GM18867 (cell line): ENCODE results near the gene MAST4.

Experiments used
- ATAC-seq: cut with Tn5 transposase; IDR thresholded peaks from one replicate; pipeline ENCODE4 v1.9.1; 2021; ENCODE audit warnings: mild to moderate bottlenecking, moderate library complexity; ENCODE audit not compliant: unreplicated experiment

The MAST4 gene

DNA sequence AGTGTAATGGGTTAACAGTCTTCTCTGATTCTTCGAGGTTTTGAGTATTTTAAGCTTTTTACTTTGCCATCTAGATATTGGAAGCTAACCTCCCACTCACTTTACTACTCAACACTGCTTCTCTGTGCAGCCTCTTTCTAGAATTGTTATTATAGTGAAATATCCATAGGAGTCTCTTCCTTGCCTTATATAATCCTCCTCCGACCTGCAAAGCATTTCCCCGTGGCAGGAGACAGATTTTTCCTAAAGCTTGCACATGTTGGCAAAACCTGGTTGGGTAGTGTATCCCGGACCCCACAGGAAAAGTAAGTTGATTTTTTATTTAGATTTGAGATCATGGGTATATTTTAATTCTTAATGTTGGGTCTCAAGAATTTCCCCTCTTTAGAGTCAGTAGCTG is 351.3 kb downstream of the MAST4 start:
- ATAC-seq = no peak

DNA sequence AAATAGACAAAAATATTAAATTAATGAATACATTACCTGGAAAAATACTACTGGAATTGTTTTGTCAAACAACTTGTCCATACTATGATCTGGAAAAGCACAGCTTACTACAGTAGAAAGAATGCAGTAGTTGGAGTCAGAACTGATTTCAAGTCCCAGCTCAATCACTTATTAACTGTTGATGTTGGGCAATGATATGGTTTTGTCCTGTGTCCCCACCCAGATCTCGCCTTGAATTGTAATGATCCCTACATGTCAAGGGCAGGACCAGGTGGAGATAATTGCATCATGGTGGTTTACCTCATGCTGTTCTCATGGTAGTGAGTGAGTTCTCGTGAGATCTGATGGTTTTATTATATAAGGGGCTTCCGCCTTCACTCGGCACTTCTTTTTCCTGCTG is 352.9 kb downstream of the MAST4 start:
- ATAC-seq = no peak

GRCh38 chr5:66952153-66952552 is 356.0 kb downstream of the MAST4 start:
- ATAC-seq = no peak

GRCh38 chr5:66956439-66956838 is 360.2 kb downstream of the MAST4 start:
- no peak for ATAC-seq

DNA sequence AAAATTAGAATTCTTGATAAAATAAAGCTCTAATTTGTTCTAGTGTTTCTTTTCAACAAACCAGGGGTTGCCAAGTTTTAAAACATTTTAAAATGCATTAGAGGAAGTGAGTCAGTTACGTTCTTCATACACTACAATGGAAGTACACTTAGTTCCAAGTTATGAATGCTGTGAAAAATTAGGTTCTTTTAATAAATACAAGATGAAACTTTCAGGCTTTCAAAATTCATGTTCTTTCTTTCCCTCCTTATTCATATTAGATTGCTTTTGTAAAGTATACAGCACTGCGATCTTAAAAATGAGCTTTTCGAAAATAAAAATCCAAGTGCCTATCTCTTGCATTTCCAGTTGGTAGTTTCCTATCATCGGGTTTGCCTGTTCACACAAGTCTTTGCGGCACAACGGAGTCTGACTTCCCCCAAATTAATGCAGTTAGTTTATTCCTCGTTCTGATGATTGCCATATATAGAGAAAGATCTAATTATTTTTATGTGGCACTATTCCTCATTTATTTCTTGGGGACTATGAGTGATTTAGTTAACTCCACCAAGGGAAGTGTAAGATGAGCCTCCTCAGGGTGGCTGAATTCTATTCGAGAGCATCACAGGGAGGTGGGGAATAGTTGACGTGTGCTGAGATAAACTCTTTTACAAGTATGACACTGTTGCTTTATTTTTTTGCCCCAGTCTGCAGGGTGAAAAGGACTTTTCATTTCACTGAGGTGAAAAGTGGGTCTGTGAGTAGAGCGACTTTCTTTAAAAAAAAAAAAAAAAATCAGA is 362.2 kb downstream of the MAST4 start:
- ATAC-seq = no peak

- ATAC-seq = no peak
Measured at GRCh38 chr5:66958980-66959641, 362.9 kb downstream of the MAST4 start.

DNA sequence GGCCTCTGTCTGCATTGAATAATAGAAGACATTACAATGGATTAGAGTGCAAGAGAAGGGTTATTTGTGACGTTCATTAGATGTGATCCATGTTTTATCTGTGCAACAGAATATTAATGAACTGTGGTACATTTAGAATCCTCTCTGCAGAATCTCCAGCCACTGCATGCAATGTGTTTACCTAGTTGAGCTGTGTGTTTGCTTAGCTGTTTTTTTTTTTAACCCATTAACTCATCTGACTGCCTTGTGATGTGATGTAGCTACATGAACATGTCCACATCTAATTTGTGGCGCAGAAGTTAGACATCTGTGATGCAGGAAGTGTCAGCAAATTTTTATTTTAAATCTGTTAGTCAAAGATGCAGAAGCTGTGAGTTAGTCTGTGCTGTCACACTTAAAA is 363.5 kb downstream of the MAST4 start:
- no peak for ATAC-seq

DNA sequence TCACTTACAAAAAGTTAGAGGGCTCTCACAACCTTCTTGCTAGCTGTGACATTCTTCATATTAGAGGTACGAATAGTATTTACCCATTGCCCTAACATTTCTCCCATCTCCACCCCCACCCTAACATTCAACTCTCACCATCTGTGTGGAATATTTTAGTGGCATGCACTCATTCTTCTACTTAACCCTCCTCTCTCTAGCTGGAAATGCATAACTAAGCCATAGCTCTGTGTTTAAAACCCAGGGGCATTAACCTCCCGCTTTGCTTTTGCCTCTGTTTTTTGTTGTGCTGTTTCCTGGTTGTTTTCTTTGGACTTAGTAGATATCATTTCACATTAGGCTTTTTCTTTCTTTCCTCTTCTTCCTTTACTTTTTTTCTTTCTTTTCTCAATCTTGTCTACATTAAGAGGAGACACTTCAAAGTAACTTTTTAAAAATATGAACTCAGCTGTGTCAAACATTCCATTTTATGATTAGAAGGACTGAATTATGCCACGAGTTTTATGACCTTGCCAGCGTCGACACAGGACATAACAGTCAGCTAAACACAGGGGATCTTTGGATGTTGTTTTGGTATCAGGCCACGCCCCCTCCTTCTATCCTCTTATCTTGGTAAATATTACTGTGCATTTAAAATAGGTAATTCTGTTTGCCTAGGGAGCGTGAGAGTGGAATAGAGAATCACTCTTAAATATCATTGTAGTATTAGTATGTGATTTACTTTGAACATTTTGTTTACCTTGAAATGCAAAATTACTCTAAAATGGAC is 364.4 kb downstream of the MAST4 start:
- ATAC-seq = no peak

DNA sequence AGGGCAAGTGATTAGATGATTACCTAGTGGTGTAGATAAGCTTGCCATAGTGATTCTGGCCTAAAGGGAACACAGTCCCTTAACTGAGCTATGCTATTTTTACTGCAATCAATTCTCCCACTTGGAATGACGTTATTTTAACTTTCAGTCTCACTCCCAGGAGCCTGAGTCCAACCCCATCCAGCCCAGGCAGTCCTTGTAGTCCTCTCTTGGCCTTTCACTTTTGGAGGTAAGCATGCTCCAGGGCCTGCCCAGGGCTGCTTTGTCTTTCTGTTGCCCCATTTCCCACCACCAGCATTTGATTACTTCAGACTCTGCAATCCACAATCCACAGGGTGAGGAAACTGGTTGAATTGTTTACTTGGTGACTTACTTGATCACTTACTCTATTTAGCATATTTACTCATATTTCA is 367.4 kb downstream of the MAST4 start:
- ATAC-seq = no peak

- ATAC-seq = no peak
Measured at GRCh38 chr5:66966439-66966838, 370.2 kb downstream of the MAST4 start.

- no peak for ATAC-seq
Measured at GRCh38 chr5:66967102-66967501, 370.9 kb downstream of the MAST4 start.

GRCh38 chr5:66967826-66968262 is 371.7 kb downstream of the MAST4 start:
- no peak for ATAC-seq

GRCh38 chr5:66969484-66969883 is 373.3 kb downstream of the MAST4 start:
- no peak for ATAC-seq

- ATAC-seq = no peak
Measured at GRCh38 chr5:66969963-66970362, 373.8 kb downstream of the MAST4 start.

GRCh38 chr5:66972004-66972403 is 375.8 kb downstream of the MAST4 start:
- no peak for ATAC-seq

DNA sequence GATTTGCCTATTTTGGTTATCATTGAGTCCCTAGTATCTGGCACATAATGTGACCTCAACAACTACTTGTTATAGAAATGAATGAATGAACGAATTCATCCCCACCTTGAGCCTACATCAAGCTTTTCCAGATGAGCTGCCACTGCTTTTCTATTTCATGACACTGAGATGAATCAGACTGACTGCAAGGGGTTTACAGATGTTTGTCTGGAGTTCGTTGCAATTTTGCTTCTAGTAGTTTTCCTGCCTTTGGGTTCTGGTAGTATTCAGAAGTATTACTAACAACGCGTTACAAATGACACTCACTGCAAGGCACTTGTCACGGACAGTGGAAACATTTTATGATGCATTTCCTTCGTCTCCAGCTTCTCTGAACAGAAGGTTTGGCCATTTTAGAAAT is 378.1 kb downstream of the MAST4 start:
- ATAC-seq = no peak

DNA sequence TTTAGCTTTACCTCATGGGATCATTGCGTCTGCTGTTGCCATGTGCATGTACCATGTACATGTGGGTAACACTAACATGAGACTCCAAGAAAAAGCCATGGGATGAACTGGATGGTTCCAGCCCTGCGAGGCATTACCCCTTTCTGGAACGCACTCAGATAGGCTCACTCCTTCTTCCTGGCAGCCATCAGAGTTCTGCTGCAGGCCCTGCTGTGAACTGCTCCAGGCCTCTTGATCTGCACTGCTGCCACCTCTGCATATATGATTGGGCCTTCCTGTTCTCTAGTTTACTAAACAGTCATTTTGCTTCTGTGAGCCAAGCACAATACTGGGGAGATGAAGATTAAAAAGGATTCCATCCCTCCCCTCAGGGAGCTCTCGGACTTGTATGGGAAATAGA is 379.9 kb downstream of the MAST4 start:
- no peak for ATAC-seq

GRCh38 chr5:66979738-66980137 is 383.5 kb downstream of the MAST4 start:
- ATAC-seq = no peak

- ATAC-seq = no peak
Measured at GRCh38 chr5:66981266-66982055, 385.3 kb downstream of the MAST4 start.

GRCh38 chr5:66982056-66982387 is 385.8 kb downstream of the MAST4 start:
- ATAC-seq = no peak

DNA sequence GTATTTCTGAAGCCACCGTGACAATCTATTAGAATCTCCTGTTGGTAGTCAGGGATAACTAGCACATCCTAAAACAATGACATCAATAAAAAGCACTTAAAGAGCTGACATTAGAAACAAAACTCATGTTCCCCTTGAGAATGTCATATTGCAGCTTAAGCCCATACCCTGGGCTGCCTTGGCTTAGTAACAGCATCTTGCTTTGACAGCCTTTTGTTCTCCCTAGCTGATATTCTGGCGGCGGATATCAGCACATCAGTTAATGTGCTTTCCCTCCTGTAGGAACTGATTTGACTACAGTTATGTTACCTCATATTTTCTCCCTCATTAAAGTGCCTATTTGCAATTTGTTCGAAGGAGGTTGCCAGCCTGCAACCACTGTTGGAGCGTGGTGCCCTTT is 386.3 kb downstream of the MAST4 start:
- ATAC-seq = no peak
